Measurements from ENCODE around the gene DDB1.

DDB1 gene

DNA sequence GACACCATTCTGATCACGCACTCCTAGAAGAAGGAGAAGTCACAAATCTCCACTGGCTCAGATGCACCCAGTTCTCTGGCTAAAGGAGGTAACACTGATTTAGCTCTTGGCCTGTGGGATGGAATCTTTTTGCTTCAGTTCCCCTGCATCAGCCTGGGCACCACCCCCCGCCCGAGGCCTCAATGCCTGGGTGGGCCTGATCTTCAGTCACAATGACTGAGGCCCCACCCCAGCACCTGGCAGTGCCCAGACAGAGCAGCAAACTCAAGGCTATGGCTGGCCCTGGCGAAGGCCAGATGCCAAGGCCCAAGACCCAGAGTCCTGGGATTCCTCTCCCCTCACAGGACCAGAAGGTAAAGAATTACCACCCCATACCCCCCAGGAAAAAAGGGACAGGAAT, 23.8 kb upstream of the DDB1 start:
- DNase-seq (ENCODE audit: low read depth): no peak

DNA sequence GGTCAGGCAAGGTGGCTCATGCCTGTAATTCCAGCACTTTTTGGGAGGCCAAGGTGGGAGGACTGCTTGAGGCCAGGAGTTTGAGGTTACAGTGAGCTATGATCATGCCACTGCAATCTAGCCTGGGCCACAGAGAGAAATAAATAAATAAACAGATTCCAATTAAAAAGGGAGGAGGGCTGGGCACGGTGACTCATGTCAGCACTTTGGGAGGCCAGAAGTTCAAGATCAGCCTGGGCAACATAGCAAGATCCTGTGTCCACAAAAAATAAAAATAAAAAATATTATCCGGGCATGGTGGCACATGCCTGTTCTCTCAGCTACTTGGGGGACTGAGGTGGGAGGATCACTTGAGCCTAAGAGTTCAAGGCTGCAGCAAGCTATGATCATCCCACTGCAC, 21.3 kb upstream of the DDB1 start:
- no peak for DNase-seq (ENCODE audit: low read depth)

DNA sequence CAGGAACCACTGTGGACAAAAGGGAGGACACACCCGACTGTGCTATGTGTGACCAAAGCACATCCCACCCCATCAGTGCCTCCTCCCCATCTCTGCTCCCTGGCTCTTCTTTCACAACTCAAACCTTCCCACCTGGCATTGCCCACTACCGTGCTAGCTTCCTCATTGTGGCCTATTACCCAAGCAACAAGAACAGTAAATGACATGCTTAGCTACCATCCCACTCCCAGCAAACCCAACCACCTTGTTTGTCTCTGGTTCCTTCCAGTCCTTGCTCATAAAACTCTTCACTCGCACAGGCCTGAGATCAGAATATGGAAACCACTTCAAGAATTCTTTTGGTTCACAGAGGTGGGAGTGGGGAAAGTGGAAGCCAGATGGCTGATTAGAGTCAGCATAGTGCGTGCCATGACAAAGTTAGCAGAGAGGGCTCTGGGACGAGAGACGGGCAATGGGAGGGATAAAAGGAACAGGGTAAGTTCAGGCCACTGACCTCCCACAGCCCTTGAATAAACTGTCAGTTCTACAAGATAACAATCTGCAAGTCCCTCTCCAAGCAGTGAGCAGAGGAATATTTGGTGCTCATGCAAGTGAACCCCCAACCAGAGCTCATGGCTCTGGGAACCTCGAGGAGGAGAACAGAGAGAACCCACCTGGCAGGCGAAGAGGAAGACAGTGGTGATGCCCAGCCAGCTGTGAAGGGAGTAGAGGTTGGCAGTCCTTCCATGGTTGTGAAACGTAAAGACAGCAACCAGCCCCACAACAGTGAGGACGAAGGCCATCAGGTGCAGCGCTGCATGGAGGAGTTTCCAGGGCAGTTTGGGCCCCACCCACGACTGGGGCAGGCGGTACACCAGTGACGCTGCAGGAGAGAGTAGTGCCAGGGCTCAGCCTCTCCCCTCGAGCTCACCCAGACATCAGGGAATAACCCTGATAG, 20.5 kb upstream of the DDB1 start:
- DNase-seq (ENCODE audit: low read depth): no peak

DNA sequence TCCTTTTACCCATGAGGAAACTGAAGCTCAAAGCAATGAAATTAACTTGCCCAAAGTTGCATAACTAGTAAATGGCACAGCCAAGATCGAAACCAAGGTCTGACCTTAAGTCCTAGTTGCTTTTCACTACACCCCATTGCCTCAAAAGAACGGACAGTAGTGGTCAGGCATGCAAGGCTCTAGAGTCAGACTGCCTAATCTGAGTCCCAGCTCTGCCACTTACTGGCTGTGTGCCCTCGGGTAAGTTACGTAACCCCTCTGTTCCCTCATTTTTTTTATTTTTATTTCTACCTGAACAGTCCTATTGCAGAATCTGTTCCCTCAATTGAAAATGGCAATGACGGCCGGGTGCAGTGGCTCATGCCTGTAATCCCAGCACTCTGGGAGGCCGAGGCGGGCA, 19.1 kb upstream of the DDB1 start:
- no peak for DNase-seq (ENCODE audit: low read depth)

DNA sequence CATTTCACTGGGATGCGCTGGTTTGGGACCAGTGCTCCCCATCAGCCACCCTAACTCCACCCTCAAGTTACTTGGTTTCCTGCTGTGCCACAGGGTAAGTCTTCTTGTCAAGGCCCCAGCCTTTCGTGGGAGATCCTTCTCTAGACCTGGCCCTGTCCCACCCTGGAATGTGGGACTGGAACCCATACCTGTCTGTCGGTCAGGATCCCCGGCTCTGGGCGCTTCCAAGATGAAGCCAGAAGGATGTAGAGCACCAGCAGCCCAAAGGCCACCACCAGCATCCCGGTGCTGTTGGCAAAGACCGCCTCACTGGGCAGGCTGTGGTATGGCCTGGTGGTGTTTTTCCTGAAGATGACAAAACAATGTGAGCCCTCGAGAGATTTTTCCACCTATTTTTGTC, 17.9 kb upstream of the DDB1 start:
- no peak for DNase-seq (ENCODE audit: low read depth)

DNA sequence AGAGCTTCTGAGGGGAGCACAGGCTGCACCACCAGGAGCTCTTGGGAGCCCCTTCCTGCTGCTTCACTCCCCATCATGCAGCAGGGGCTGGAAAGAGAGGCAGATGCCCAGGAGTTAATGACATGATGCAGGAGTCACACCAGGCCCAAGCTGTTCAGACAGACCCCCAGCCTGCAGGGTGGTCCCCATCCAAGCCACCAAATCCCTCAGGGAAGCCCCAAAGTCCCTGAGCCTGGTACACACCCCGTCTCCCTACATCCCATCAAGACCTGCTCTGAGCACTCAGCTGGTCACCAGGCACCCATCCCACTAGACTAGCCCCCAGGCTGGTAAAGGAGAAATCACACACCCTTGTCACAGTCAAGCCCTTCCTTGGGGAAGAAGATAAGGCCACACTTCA, 17.4 kb upstream of the DDB1 start:
- DNase-seq (ENCODE audit: low read depth): no peak

DNA sequence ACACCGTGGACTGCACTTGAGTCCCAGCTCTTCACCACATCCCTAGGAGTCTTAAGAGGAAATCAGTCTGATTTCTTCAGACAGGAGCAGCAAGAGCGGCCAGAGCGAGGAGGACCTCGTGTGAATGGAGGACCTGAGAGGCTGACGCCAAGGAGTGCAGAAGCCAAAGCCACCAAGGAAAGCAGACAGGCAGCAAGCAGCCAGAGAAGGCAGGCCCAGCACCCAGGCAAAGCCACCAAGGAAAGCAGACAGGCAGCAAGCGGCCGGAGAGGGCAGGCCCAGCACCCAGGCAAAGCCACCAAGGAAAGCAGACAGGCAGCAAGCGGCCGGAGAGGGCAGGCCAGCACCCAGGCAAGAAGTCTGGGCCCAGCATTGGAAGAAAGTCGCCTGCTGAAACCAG, 17.0 kb upstream of the DDB1 start:
- no peak for DNase-seq (ENCODE audit: low read depth)

DNA sequence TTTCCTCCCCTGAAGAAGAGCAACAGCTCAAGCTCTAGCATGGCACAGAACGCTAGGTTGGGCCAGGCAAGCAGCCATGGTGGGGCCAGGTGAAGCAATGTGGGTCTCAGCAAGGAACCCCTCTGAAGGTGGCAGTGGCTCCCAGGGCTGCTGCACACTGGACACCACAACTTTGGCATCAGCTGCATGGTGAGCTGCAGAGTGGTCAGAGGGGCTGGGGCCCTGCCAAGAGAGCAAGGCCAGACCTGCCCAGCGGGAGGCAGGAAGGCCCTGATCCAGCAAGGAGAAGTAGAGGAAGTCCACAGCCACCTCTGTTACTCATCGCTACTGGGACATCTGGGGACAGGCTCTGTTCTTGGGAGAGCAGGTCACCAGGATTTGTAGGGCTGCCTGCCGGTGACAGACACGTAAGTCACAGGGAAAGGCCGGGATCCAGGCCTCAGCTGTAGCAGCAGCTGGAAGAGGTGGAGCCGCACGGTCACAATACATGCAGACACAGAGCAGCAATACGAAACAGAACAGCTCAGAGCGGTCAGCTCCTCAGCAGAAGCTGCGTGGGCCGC, 16.4 kb upstream of the DDB1 start:
- DNase-seq (ENCODE audit: low read depth): no peak

DNA sequence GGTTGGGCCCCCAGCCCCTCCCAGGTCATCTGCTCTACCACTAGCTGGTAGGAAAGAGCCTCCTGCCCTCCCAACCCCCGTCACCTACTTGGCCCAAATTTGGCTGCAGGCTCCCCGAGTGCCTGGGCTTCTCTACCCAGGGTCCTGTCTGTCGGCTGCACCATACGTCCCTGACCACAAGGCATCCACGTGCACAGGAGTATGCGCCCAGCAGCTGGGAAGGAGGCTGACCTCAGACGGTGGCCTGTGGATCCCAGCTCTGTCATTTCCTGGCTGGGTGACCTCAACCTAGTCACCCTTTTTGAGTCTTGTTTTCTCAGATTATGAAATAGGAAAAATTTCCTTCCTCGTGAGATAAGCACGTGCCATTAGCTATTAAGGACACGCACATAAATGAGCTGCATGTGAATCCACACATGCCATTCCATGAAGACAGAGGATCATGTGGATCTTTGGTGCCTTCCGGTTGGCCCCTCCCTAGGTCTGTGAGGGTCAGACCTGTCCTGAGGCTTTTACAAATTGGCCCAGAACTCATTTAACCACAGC, 15.1 kb upstream of the DDB1 start:
- no peak for DNase-seq (ENCODE audit: low read depth)

DNA sequence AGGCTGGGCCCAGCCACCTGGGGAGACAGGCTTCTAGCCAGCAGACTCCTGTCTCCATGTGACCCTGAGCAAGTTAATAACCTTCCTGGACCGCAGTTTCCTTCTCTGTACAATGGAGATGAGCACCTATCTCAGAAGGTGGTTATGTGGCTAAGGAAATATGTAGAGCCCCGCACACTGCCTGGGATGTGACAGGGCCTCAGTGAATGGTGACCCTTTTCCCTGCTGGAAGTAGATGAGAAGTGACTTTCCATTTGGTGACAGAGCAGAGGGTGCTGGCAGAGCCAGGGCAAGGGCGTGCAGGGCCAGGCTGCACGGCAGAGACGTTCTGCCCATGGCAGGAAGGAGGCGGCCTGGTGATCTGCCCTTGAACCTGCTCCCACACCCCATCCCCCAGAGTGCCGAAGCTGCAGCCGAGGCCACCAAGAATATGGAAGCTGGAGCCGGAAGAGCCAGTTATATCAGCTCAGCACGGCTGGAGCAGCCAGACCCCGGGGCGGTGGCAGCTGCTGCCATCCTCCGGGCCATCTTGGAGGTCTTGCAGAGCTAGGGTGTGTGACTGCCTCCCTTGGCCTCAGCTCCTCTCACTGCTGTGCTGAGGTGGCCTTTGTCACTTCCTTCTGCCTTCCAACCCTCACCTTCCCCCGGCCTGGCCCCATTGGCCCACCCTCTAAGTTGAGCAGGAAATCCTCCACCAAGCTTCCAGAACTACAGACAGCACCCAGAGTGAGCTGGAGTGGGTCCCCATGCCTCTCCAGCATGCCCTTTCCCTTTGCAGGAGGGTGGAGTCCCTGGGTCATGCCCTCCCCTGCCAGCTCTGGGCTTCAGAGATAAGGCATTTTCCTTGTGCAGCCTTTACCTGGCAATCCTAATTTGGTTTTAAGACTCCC, 13.3 kb upstream of the DDB1 start:
- DNase-seq (ENCODE audit: low read depth): no peak

DNA sequence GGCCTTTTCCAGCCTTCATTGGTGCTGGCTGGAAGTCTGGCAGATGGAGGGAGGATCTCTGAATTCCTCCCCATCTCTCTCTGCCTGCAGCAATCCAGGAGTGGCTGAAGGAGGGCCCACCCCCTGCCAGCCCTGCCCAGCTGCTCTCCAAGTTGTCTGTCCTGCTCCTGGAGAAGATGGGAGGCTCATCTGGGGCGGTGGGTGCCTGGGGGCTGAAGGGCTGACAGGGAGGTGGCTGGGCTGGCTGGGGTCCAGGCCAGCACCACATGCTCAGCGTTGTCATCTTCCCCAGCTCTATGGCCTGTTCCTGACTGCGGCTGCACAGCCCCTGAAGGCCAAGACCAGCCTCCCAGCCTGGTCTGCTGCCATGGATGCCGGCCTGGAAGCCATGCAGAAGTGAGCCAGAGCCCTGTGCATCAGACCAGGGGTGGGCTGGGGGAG, 12.3 kb upstream of the DDB1 start:
- no peak for DNase-seq (ENCODE audit: low read depth)

DNA sequence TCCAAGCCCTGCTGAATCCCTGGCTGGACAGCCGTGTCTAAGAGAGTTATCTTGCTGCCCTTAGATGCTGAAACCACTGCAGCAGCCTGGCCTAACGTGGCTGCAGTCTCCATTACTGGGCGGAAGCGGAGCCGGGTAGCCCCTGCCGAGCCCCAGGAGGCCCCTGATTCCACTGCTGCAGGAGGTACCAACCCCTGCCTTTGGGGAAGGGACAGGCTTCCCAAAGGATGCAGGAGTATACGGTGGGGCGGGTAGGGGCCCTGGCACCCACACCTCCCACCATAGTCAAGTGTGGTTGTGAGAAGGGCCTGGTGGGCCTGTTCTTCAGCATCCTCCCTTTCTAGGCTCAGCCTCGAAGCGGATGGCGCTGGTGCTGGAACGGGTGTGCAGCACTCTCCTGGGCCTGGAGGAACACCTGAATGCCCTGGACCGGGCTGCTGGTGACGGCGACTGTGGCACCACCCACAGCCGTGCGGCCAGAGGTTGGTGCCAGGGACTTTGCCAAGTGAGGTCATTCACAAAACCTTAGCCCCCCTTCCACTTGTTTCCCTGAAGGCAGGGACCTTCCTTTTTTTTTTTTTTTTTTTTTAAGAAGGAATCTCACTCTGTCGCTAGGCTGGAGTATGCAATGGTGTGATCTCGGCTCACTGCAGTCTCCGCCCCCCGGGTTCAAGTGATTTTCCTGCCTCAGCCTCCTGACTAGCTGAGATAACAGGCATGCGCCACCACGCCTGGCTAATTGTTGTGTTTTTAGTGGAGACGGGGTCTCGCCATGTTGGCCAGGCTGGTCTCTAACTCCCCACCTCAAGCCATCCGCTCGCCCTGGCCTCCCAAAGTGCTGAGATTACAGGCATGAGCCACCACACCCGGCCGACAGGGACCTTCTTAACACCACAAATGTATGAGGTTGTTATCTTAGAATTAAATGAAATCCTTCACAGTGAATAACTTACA, 11.2 kb upstream of the DDB1 start:
- DNase-seq (ENCODE audit: low read depth): no peak

DNA sequence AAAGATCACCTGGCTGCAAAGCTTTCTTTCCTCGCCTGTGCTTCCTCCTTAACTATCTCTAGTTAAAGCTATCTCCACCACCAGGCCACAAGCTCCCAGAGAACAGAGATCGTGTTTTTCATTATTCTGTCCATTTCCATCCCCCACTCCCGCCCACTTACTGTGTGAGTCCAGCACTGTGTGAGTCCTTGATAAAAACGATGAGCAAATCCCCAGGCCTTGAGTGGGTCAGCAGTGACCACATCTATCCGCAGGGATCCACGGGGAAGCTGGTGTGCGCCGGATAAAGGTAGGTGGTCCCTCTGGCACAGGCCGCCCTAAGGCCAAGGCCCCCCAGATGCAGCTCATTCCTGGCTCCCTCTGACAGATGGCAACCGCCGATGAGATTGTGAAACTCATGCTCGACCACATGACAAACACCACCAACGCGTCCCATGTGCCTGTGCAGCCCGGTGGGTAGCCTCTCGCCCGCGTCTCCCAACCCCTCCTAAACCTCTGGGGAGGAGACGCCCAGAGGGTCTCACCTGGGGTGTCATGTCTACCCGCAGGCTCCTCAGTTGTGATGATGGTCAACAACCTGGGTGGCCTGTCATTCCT, 9.4 kb upstream of the DDB1 start:
- DNase-seq (ENCODE audit: low read depth): no peak

DNA sequence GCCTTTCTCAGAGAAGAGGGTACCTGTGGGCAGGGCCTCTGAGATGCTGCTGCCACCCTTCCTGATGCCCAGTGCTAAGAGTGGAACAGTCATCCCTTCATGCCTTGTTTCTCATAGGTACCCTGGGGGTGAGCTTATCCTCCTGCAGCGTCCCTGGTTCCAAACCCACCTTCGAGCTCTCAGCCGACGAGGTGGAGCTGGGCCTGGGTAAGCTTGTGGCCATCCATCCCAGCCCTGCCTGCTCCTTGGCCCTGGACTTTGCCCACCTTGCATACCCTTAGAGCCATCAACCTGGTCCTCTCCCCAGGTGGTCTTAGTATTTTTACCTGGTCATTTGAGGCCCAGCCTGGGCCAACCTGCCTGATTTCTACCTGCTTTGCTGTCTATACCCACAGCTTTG, 8.8 kb upstream of the DDB1 start:
- no peak for DNase-seq (ENCODE audit: low read depth)

DNA sequence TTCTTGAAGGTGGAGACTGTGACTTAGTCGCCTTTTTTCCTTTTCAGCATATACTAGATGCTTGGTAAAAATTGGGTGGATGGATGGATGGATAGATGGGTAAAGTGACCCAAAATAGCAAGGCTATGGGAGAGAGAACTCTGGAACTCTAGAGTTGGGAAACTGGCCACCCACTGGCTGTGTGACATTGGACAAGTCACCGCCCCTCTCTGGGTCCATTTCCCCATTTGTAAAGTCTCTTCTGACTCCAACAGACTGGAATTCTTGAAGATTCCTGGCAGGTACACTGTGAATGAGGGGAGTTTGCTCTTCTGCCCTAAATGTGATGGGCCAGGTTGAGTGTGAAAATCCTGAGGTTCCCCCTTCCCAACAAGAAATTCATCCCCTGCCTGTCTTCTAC, 8.1 kb upstream of the DDB1 start:
- DNase-seq (ENCODE audit: low read depth): no peak

DNA sequence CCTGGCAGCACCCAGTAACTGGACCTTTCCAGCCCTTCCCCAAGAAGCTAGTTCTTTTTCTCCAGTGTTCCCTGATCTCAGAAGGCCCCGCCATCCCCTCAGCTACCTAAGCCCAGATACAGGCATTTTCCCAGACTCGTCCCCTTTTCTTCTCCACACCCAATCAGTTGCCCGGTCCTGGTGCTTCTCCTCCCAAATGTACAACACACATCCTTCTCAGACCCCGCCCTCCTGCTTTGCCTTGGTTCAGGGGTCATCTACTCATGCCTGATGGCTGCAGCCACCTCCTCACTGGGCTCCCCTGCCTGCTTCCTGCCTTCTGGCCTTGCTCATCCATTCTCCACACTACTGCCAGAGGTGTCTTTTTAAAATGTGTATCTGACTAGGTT, 6.6 kb upstream of the DDB1 start:
- no peak for DNase-seq (ENCODE audit: low read depth)

DNA sequence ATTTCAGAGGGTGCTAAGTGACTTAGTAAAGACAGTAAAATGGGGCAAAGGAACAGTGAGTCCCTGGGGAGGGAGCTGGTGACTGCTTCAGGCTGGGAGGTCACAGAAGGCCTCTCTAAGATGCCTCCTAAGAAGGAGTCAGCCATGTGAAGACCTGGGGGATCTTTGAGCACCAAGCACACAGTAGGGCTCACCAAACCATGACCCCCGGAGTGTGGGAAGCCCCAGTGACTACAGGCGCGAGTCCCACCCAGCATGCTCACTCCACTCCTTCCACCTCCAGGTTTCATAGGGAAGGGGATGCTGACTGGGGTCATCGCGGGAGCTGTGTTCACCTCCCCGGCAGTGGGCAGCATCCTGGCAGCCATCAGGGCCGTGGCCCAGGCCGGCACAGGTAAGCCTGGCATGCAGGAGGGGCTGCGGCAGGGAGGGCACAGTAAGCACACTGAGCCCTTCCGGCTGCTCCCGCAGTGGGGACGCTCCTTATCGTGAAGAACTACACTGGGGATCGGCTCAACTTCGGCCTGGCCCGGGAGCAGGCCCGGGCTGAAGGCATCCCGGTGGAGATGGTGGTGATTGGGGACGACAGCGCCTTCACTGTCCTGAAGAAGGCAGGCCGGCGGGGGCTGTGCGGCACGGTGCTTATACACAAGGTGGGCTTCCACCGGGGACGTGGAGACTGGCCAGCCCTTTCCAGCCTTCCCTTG, 6.0 kb upstream of the DDB1 start:
- DNase-seq (ENCODE audit: low read depth): no peak

DNA sequence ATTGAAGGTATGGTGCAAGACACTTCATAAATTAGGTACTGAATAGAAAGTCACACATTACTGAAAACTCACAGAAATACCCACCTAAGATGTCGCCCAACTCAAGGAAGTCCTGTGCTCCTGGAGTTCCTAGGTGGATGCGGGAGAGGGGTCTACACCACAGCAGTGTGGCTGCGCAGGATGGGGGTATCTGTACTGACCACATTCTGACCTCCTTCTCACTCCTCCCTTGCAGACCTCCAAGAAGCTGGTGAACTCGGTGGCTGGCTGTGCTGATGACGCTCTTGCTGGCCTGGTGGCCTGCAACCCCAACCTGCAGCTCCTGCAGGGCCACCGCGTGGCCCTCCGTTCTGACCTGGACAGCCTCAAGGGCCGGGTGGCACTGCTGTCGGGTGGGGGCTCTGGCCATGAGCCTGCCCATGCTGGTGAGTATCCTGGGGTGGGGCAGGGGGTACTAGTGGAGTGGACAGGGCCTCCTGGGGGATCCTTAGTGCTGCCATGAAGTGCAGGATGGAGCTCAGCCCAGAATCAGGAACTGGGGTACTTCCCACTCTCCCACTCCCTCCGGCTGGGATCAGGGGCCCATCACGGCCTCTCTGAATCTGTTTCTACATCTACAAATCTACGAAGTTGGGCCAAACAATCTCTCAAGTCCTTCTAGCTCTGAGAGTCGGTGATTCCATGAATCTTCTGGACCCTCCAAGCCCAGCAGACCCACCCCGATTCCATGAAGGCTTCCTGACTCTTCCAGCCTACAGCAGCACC, 5.0 kb upstream of the DDB1 start:
- DNase-seq (ENCODE audit: low read depth): no peak

DNA sequence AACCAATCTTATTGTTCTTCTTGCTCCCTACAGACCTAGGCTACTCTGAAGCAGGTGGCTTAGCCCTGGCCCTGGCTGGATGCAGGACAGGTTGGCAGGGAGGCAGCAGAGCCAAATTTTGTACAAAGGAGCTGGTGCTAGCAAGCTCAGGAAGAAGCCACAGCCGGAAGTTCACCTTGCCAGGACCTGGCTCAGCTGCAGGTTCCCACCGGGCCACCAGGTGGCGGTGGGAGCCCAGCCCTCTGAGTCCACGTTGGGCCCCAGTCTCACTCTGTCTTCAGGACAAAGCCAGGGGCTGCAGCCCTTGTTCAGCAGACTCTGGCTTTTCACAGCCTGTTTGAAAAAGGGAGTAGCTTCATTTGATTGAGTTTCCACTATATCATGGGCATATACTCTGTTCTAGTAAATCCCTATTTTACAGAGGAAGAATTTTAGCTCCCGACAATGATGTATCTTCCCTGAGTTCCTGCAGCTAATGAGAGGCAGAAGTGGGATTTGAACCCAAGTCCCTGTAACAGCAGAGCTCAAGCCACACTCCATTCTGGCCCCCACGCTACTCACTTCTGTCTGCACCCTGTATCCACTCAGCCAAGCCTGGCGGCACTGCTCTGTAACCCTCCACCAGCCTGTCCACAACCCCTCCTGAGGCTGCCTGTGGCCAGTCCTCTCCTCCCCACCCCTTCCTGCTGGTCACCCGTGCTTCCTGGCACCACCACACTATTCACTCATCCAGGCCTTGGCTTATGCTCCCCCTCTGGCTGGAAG, 3.4 kb upstream of the DDB1 start:
- peak; percentile 70 for DNase-seq (ENCODE audit: low read depth)

Data from stimulated activated CD4-positive, alpha-beta T cell treated with anti-CD3 and anti-CD28 coated beads, Interleukin-2, amount 100 ng/mL, for 4 hours (primary cell).